ENCODE results near the gene PLA2G4F. TPM values are rescaled to one million over a fixed set of nuclear protein-coding genes. Genes with fewer than 3 reads are reported as not detected.

PLA2G4F gene, protein sequence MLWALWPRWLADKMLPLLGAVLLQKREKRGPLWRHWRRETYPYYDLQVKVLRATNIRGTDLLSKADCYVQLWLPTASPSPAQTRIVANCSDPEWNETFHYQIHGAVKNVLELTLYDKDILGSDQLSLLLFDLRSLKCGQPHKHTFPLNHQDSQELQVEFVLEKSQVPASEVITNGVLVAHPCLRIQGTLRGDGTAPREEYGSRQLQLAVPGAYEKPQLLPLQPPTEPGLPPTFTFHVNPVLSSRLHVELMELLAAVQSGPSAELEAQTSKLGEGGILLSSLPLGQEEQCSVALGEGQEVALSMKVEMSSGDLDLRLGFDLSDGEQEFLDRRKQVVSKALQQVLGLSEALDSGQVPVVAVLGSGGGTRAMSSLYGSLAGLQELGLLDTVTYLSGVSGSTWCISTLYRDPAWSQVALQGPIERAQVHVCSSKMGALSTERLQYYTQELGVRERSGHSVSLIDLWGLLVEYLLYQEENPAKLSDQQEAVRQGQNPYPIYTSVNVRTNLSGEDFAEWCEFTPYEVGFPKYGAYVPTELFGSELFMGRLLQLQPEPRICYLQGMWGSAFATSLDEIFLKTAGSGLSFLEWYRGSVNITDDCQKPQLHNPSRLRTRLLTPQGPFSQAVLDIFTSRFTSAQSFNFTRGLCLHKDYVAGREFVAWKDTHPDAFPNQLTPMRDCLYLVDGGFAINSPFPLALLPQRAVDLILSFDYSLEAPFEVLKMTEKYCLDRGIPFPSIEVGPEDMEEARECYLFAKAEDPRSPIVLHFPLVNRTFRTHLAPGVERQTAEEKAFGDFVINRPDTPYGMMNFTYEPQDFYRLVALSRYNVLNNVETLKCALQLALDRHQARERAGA
- 0.79 and 2.5 TPM in 2 replicates for total RNA-seq

DNA sequence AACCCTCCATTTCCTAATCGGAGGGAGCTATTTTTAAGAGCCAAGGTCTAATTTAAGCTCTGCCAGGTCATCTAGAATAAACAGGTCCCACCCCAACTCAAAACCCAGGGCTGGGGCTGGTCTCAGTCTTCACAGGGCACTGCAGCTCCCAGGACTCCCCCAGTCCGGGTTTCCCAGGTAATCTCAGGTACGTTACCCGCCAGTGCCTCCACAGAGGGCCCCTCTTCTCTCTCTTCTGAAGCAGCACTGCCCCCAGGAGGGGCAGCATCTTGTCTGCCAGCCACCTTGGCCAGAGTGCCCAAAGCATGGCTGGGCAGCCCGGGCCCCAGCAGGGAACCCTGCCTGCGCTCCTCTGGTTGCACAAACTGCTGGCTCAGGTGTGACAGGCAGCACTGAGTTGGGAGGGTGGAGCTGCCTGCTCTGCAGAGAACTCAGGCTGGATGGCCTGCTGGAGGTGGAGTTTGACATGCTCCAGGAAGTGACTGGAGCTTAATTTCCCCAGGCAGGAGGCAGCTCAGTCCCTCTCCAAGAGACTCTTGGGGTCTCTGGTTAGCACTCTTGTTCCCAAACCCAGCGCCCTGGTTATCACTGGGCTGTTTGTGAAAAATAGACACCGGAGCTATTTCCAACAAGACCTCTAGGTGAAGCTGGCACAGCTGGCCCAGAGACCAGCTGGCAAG lies at the start of gene PLA2G4F:
PLA2G4F (minus strand) TSS at position 394 of the 680 bp plus-strand sequence; CDS start at position 307, 87 bp downstream.

DNA sequence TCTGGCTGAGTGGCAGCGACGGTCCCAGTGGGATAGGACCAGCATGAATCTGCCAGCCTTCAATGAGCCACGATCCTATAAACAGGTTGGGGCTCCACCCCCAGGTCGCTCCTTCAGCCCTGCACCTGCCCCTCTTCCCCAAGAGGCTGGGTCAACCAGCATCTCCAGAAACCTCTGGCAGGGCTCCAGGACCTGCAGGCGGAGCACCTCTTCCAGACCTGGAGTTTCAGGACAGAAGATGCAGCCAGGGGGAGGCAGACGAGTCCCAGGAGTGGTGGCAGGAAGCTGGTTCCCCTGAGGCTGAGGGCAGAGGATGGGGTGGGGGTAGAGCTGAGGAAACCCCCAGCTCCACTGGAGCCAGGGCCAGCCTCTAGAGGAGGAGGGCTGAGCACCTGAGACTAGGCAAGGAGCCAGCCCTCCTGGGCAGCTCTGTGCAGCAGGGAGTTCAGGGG lies 61.9 kb downstream of the PLA2G4F start, which contains the start of gene PLA2G4D:
PLA2G4D (minus strand) TSS at position 51 of the 452 bp plus-strand sequence. CDS start 103 bp downstream, outside the sequence.

Small RNA genes within 50 kb of the gene (small RNA-seq; reads per million reads assigned to genes)
- gene MIR627: 5.2 reads per million, percentile 92 among the genes with 10 or more reads in this experiment

Other genes starting within 250 kb of the PLA2G4F start
- gene EHD4, start 184.1 kb downstream of the PLA2G4F start, total RNA-seq: 57.7 and 64.4 TPM in 2 replicates
- not detected in 2 replicates for gene PLA2G4E, start 135.6 kb downstream of the PLA2G4F start, total RNA-seq
- gene PLA2G4D, start 62.1 kb downstream of the PLA2G4F start, total RNA-seq: not detected in 2 replicates
- gene VPS39, start 51.7 kb upstream of the PLA2G4F start, total RNA-seq: 56.5 and 69.9 TPM in 2 replicates
- gene GANC, start 116.6 kb upstream of the PLA2G4F start, total RNA-seq: 29.5 and 31.4 TPM in 2 replicates
- gene TMEM87A, start 116.8 kb upstream of the PLA2G4F start, total RNA-seq: 70.3 and 91.9 TPM in 2 replicates
- gene CAPN3, start 202.9 kb upstream of the PLA2G4F start, total RNA-seq: 2.0 and 5.1 TPM in 2 replicates